HG03520 (cell line): ENCODE data around the gene TENM4.

Experiments used
- ATAC-seq: cut with Tn5 transposase; IDR thresholded peaks from one replicate; pipeline ENCODE4 v1.9.1; 2021; ENCODE audit warnings: mild to moderate bottlenecking, moderate library complexity; ENCODE audit not compliant: unreplicated experiment

The TENM4 gene

DNA sequence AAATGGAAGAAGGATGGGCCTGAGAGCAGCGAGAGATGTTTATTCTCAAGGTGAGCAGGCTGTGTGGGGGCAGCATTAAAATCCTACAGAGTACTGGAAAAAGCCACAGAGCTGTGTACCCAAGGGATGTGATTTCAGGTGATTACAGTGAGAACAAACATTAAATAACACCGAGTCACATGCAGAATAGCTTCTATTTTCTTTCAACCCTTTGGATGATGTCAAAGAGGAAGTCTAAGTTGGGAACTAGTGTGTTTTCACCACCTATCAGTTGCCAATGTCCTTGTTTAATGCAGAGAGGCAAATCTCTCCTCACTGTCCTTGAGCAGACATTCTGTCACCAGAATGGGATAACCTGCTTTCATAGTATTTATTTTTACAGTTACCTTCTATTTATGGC, 486.6 kb downstream of the TENM4 start:
- ATAC-seq, result no peak

DNA sequence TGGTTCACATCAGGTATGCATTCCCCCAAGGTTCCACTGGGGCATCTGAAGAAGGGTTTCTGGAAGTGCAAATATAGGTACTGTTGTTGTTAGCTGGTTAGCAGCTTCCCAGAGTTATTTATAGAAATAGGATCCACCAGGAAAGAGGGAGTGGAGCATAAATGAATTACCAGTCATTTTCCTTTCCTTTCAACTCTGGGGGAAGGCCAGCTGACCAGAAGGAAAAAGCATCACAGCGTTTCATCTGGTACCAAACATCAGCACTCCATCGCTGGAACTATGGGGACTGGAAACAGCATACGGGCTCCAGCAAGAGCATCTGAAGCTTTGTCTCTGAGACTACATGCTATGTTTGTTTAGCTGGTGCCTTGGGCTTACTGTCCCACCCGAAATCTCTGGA, 487.9 kb downstream of the TENM4 start:
- no peak for ATAC-seq

DNA sequence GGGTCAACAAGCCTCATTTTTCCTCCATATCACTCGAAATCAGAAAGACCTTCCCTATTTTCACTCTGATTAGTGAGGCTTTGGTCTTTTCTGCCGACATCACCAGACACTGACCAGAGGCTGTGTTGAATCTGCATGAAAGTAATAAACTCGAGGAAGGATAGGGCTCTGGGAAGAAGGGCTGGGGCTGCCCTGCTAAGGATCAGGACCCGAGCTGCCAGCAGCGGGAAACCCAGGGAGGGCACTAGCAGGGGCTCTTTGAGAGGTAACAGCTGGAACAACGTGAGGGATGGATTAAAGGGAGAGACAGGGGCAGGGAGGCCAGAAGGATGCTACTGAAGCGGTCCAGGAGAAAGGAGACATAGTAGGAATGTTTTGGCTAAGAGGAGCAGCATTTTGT, 488.7 kb downstream of the TENM4 start:
- ATAC-seq, result no peak

DNA sequence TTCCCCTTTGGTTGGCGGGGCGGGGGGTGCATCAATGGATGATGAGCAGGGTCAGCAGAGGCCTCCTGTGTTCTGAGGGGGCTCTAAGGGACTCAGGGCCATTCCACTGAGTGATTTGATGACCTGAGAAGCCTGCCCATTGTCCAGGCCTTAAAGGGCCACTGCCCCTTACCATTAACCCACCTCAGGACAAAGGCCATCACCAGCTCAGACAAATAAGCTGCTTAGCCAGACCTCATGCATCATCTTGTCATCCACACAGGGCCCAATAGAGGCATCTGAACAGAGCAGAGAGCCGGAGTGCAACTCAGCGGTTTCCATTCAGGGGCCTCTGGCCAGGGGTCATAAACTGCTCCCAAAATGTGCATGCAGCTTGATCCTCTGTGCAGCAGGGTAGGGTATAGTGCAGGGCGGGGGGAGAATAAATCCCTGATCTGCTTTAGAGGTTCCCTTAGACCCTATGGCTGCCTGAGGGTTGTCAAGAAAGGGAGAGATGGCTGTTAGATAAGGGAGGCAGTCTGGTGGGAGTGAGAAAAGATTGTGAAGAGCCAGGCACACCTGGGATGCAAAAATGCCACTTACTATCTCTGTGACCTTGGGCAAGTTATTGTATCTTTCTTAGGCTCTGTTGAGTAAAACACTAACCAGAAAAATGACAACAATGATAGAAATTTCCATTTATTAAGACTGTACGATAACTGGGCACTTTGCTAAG, 490.7 kb downstream of the TENM4 start:
- no peak for ATAC-seq

DNA sequence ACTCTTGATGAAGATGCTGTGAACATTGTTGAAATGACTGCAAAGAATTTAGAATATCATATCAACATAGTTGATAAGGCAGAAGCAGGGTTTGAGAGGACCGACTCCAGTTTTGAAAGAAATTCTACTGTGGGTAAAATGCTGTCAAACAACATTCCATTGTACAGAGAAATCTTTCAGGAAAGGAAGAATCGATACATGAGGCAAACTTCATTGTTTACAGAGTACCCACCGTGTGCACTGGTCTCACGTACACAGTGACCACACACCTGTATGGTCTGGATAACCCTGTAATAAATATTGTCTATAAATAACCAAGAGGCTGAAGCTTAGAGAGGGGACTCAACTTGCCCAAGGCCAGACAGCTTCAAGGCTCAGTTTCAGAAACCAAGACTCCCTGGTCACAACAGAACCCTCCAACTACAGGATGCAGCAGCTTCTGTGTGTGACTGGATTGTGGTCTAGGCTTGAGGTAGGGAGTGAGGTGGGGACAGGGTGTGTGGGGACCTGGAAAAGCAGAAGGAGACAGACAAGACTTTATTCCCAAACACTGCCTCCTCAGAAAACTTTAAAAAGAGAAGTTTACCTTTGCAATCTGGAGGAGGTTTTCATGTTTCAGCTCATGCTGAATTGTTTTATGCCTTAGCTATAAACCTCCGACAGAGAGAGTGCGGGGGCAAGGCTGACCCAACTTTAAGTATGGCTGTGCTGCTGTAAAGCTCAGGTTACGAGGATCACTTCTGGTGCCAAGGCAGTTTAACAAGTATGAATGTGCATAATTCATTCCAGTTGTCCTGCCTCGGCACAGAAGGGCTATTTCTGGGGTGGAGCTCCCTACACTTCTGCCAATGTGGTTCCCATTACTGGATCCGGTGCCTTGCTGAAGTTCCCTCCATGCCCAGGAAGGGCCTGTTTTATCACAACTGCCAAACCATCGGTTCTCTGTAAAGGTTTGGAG, 493.6 kb downstream of the TENM4 start:
- no peak for ATAC-seq

DNA sequence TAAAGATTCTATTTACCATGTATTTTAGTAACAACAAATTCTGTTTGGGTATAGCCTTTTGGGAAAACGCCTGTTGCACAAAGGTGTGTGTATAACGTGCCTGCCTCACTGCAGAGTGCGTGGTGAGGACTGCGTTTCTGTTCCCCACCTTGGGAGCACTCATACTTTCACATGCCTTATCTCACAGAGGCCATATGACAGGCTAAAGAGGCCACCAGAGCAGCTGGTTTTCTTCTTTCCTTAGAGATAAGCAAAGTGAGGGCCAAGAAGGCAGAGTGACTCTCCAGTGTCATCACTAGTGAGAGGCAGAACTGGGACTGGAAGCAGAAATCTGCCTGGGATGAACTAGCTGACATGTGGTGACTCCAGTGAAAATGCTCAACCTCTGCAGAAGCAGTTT, 497.0 kb downstream of the TENM4 start:
- ATAC-seq, result no peak

DNA sequence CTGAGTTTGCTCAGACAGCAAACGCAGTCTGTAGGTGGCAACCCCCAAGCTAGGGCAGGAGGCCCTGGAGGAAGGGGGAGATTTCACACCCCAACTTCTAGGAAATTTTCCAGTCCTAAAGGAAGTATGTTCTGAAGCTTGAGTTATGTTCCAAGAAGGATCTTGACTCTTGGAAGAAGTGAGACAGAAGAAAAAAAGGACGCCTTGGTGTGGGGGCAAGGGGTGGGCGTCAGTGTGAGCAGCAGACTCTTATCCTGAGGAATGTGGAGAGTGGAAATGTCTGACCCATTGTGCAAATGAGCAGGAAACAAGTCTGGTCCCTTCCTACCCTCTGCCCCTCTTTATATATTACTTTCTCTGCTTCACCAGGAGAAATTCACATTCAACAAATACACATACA, 497.7 kb downstream of the TENM4 start:
- ATAC-seq, result no peak

DNA sequence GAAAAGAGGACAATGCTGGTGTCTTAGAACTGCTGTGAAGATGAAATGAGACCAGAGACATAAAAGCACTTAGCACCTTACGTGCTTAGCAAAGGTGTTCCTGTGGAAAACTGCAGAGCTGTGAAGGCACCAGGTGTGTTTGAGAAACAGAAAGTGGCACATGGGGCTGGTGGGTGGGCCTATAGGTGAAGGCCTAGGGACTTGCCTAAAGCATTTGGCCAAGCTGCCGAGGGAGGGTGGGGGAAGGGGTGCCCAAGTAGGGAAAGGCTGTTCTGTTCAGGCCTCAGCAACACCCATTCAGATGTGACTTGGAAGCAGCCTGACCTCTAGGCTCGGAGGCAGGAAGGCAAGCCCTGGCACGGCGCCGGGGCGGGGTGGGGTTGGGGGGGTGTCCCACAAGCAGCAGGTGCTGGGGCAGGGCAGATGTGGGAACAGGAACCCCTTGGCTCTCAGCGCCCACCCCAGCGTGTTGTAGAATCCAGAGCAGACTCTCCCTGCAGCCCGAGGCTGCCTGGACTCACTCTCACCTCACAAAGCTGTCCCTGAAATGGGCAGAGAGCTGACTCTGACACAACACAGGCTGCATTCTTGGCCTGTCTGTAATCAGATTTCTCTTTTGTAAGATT, 499.5 kb downstream of the TENM4 start:
- no peak for ATAC-seq

DNA sequence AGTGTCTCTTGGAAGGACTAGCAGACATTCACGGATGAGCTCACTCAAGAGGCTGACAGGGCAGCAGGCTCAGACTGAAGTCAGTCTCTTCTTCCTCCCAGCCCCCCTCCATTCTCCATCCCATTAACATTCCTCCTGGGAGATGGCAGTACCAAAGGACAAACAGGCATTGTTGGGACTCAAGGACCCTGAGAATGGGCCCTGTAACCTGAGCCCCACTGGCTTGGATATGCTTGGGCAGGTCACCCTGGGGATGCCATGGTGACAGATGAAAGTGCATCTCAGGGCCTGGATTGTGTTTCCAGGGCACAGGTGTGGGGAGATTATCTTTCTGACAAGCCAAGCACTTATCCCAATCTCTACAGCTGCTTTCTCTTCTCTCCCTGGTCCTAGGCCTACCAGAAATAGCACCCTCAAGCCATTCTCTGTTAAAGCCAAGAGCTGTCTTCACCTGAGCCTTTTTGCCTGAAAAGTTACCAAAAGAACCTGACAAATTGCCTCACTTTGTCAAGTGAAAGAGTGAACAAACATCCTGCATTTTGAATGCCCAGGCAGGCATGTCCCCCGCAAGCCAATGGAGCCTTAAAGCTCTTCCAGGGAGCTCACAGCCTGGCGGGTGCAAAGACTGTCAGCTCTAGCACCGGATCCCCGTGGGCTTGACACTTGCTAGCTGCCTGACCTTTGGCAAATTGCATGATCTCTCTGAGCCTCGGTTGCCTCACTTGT, 500.2 kb downstream of the TENM4 start:
- ATAC-seq, result no peak

DNA sequence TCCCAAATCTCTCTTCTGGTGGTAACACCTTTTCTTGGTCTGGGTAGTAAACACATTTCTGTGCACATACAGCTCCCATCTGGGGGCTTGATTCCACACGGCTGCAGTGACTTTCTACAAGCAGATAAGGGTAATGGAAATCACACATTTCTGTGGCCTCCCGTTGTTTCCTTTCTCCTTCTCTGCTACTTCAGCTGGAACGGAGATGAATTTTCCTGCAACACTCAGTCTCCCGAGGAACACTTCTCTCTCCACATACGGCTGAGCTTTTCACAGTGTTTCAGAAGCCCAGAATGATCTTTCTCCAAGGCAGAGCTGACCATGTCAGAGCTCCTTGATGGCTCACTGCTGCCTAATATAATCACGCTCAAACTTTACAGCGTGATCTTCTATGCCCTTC, 501.9 kb downstream of the TENM4 start:
- no peak for ATAC-seq

DNA sequence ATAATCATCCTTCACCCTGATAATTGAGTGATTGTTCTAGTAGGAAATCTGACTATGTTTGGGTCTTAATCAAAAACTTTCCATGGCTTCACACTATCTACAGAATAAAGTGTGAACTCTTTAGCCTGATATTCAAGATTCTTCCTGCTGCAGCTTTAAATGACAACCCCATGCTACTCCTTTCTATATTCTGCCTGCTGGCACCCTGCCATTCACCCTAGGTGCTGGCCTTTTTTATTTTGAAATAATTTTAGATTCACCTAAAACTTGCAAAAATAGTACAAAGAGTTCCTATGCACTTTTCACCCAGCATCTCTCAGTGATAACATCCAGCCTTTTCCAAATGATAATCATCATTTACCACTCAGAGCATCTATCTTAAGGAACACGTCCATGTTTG, 502.8 kb downstream of the TENM4 start:
- ATAC-seq, result no peak

DNA sequence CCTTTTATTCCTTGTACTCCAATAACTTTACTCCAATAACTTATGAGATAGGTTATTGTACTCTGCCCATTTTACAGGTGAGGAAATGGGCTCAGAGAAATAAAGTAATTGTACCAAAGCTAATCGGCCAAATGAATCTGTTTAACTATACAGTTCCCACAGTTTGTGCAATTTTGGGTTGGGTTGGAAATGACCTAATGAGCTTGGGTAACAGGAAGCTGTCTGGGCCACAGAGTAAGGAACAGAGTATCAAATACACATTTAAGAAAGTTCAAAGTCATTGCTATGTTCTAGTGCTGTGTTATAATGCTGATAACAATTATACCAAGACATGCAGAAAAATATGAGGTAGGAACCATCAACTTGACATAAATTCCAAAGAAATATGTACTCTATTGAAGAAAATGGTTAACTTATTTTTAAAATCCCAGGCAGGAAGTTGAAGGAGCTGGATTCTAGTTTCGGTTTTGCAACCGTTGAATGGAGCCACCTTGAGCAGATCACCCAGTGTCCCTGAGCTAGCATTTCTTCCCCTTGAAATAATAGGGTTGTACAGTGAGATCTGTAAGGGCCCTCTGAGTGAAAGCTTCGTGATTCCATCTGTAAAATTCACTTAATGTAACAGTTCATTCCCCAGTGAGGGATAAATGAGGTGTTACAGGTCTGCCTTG, 505.3 kb downstream of the TENM4 start:
- ATAC-seq, result no peak

DNA sequence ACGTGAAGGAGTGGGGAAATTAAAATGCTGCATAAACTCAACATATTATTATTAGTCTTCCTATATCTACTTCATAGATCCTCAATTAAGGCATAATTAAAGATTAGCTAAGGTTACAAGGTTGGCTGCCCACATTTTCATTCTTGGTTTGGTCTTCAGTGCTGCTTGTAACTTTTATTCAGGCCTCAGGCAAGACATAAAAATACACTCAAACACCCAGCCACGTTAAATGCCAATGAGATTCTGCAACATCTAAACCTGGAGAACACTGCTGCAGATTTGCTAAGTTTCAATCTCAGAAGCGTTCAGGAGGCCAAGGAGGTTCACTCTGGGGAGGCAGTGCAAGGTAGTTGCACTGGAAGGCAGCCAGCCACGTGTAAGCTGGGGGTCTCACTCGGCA, 507.5 kb downstream of the TENM4 start:
- ATAC-seq, result no peak

DNA sequence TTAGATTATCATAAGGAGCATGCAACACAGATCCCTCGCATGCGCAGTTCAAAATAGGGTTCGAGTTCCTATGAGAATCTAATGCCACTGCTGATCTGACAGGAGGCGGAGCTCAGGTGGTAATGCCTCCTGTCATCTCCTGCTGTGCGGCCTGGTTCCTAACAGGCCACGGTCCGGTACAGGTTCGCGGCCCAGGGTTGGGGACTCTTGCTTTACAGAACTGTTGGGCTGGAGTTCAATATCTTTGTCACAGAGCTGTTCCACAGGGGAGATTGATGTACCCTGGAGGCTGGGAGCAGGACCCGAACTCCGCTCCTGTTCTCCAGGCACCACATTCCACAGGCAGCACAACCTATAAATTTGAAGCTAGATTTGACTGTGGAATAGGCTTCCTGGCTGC, 508.1 kb downstream of the TENM4 start:
- no peak for ATAC-seq

DNA sequence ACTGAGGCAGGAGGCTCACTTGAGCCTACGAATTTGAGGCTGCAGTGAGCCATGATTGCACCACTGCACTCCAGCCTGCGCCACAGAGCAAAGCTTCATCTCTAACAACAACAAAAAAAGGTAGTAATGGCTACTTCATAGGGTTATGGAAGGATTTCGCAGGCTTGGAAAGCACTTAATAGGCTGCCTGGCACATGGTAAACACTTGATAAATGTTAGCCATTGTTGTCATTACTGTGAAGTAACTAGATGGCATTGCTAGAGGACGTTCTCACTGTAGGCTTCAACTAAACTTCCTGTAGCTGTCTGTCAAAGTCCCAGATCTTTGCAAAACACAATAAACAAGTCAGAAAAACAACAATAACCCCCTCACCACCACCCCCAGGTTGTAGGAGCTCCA, 508.9 kb downstream of the TENM4 start:
- no peak for ATAC-seq

DNA sequence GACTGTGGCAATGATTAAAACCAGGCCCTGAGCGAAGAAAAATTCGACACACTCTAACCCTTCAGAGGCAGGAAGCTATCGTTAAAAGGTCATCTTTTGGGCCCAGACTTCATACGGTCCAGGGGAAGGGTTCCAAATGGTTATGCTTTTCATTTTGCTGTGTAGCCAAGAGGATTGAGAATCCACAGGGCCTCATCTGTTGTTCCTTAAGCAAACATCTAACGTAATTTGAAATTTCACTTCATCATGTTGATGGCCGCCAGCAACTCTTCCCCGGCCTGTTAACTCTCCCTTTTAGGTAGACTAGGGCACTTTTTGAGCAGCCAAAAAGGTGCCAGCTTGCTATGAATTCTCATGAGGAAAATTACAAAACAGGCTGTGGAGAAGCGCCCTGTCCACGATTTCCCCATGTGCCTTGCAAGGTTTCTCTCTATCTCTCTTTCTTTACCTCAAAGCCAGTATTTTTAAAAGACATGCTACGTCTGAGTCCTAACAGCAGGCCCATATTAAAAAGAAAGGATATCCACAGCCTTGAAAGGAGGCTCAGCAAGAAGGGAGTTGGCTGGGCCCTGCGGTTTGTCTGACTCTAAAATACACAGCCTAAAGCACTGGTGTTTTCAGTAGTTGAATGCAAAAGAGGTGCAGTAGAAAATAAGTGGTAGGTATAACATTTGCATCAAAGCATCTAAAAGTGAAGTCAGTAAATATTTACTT, 509.9 kb downstream of the TENM4 start:
- ATAC-seq, result no peak

DNA sequence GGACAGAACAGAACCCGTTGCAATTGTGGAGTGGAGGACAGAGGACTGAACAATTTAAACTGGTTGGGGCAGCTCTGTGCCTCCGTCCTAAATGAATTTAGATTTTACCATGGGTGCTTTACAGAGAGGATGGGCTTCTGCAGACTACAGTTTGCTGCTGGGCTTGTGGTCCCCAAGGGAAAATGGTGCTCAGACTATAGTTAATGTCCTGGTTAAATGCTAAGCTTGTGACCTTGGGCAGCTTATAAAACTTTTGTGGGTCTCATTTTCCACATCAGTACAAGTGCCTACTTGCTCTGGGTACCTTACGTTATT, 511.0 kb downstream of the TENM4 start:
- ATAC-seq, result no peak

DNA sequence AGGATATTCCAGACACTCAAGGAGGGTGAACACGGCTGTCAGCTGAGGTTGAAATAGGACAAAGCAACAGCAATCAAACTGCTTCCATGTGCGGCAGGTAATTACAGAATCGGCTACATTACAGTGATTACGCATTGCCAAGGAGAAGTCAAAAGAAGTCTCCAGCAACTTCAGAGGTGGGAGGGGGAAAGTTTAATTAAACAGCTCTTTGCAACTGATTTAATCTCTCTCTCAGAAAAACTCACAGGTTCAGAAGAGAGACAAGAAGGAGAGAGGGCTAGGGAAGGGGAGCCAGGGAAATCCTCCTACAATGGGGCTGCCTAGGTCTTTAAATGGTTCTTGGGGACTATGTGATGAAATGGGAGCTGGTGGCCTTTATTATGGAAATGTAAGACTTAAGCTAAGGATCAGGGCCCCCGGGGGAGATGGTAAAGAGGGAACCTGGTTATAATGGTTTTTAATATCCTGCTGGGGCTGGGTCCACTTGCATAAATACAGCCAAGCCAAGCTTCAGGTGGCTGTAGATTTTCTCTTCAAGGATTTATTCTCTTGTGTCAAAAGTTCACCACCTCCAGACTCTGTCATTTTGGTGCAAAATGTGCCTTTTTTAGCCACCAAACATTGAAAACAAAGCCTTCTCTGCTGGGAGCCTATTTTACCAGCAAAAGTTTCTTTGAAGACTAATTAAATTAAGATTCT, 511.5 kb downstream of the TENM4 start:
- no peak for ATAC-seq

DNA sequence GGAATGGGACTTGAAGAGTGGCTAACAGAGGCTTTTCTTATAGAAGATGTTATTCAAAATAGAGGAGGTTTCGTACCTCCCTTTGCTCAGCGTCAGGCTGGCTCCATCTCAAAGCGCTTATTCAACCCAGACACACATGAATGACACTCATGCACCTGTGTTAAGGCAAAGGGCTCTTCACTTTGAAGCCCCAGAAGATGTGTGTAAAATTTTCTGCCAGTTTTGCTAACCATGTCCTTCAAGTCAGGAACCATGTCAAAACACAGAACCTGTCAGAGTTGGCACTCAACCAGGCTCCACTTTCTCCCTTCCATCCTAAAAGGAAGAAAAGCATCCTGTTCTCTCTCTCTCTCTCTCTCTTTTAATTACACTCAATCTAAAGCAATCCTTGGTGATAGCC, 513.3 kb downstream of the TENM4 start:
- no peak for ATAC-seq
